ENCODE measurements around the gene DNA2.
"Not testable (repeated sequence)": the region's sequence is repeated elsewhere in the genome, so short reads cannot be mapped to it uniquely, and the experiment has no call there.

DNA2 gene

GRCh38 chr10:68471586-68472408 is at the start of gene DNA2:
Gene DNA2, minus strand, starts transcription at chr10:68471973. Its CDS starts 109 bp downstream, at chr10:68471864.
- DNase-seq: peak; percentile 92
- Histone ChIP-seq H3K27ac (peak within 1 kb of the TSS; percentile 97), H3K36me3 (peaks cover 38% of the 10 kb centered on the region), H3K27me3 (ENCODE audit: insufficient read depth, low read depth, severe bottlenecking) (no peaks in the 10 kb centered on the region), H3K9me3 (ENCODE audit: severe bottlenecking) (no peaks in the 10 kb centered on the region), H3K4me3 (ENCODE audit: low read depth, low read length) (peak within 1 kb of the TSS; percentile 96)
- no peak for TF ChIP-seq CTCF (IDR thresholded peaks at IDR 0.05; ENCODE audit: low read depth, low read length)

- H3K27ac ChIP-seq; H3K9me3 ChIP-seq (ENCODE audit: severe bottlenecking); H3K4me3 ChIP-seq (ENCODE audit: low read depth, low read length); DNase-seq; H3K27me3 ChIP-seq (ENCODE audit: insufficient read depth, low read depth, severe bottlenecking): not testable (repeated sequence)
- H3K36me3 ChIP-seq: peaks cover 24% of the 10 kb centered on the region
These were observed 46.8 kb upstream of the DNA2 start for GRCh38 chr10:68518609-68519008.

GRCh38 chr10:68517188-68517587 is 45.4 kb upstream of the DNA2 start:
- Histone ChIP-seq H3K9me3 (ENCODE audit: severe bottlenecking) (no peaks in the 10 kb centered on the region), H3K27me3 (ENCODE audit: insufficient read depth, low read depth, severe bottlenecking) (no peaks in the 10 kb centered on the region), H3K27ac (no peak overlapping the region), H3K36me3 (peaks cover 22% of the 10 kb centered on the region), H3K4me3 (ENCODE audit: low read depth, low read length) (no peak overlapping the region)
- no peak for DNase-seq
- TF ChIP-seq CTCF (IDR thresholded peaks at IDR 0.05; ENCODE audit: low read depth, low read length): no peak

GRCh38 chr10:68516766-68517165 is 45.0 kb upstream of the DNA2 start:
- Histone ChIP-seq H3K9me3 (ENCODE audit: severe bottlenecking) (no peaks in the 10 kb centered on the region), H3K27ac (no peak overlapping the region), H3K27me3 (ENCODE audit: insufficient read depth, low read depth, severe bottlenecking) (no peaks in the 10 kb centered on the region), H3K4me3 (ENCODE audit: low read depth, low read length) (no peak overlapping the region), H3K36me3 (peaks cover 22% of the 10 kb centered on the region)
- no peak for TF ChIP-seq CTCF (IDR thresholded peaks at IDR 0.05; ENCODE audit: low read depth, low read length)
- no peak for DNase-seq

- H3K27me3 ChIP-seq (ENCODE audit: insufficient read depth, low read depth, severe bottlenecking); DNase-seq; H3K27ac ChIP-seq; H3K9me3 ChIP-seq (ENCODE audit: severe bottlenecking); H3K4me3 ChIP-seq (ENCODE audit: low read depth, low read length): not testable (repeated sequence)
- H3K36me3 ChIP-seq: peaks cover 21% of the 10 kb centered on the region
These were observed 44.4 kb upstream of the DNA2 start for GRCh38 chr10:68516216-68516615.

- Histone ChIP-seq H3K27me3 (ENCODE audit: insufficient read depth, low read depth, severe bottlenecking) (no peaks in the 10 kb centered on the region), H3K9me3 (ENCODE audit: severe bottlenecking) (no peaks in the 10 kb centered on the region), H3K27ac (no peak overlapping the region), H3K36me3 (peaks cover 21% of the 10 kb centered on the region), H3K4me3 (ENCODE audit: low read depth, low read length) (no peak overlapping the region)
- no peak for DNase-seq
- TF ChIP-seq CTCF (IDR thresholded peaks at IDR 0.05; ENCODE audit: low read depth, low read length): no peak
These were observed 36.3 kb upstream of the DNA2 start for GRCh38 chr10:68508090-68508489.

- no peak overlapping the region for H3K27ac ChIP-seq
- H3K4me3 ChIP-seq (ENCODE audit: low read depth, low read length): no peak overlapping the region
- H3K36me3 ChIP-seq: peaks cover 19% of the 10 kb centered on the region; the same call in 1 of the 2 replicates
- TF ChIP-seq CTCF (IDR thresholded peaks at IDR 0.05; ENCODE audit: low read depth, low read length): no peak
- no peak for DNase-seq
- no peaks in the 10 kb centered on the region for H3K9me3 ChIP-seq (ENCODE audit: severe bottlenecking)
- H3K27me3 ChIP-seq (ENCODE audit: insufficient read depth, low read depth, severe bottlenecking): no peaks in the 10 kb centered on the region
These were observed 34.6 kb upstream of the DNA2 start for GRCh38 chr10:68506411-68506810.

Measured in WERI-Rb-1 (cell line).